Mammary epithelial cell (primary cell): ENCODE results near the gene ESF1.

Source experiments
- EZH2 ChIP-seq: IDR thresholded peaks from 2 replicates; pipeline ENCODE4 v1.6.1; 2012; ENCODE audit warnings: low read length, inconsistent platforms, borderline replicate concordance
- TF ChIP-seq, protein P1 (sequence below), 2 donors: IDR thresholded peaks in 1 of 2; conservative IDR thresholded peaks in 1 of 2; 2 replicates each; pipeline ENCODE4 v1.5.1; 2011 to 2012; ENCODE audit warnings: inconsistent platforms in 2 of 2, low read length in 2 of 2, mild to moderate bottlenecking in 2 of 2, control low read depth in 1 of 2, low read depth in 1 of 2; ENCODE audit not compliant: insufficient read depth in 1 of 2; ENCODE audit errors: extremely low read depth in 1 of 2

GRCh38 chr20:13683833-13684232, 100.9 kb downstream of the ESF1 start:
- TF ChIP-seq, protein P1, sequence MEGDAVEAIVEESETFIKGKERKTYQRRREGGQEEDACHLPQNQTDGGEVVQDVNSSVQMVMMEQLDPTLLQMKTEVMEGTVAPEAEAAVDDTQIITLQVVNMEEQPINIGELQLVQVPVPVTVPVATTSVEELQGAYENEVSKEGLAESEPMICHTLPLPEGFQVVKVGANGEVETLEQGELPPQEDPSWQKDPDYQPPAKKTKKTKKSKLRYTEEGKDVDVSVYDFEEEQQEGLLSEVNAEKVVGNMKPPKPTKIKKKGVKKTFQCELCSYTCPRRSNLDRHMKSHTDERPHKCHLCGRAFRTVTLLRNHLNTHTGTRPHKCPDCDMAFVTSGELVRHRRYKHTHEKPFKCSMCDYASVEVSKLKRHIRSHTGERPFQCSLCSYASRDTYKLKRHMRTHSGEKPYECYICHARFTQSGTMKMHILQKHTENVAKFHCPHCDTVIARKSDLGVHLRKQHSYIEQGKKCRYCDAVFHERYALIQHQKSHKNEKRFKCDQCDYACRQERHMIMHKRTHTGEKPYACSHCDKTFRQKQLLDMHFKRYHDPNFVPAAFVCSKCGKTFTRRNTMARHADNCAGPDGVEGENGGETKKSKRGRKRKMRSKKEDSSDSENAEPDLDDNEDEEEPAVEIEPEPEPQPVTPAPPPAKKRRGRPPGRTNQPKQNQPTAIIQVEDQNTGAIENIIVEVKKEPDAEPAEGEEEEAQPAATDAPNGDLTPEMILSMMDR (conservative IDR thresholded peaks at IDR 0.05 in 1 of 2, IDR thresholded peaks at IDR 0.05 in 1 of 2; ENCODE audit: extremely low read depth in 1 of 2, insufficient read depth in 1 of 2, low read depth in 1 of 2, low read length in 2 of 2) = no peak
- no peak for TF ChIP-seq EZH2
